ENCODE measurements around the gene COBL.

- TF ChIP-seq REST (IDR thresholded peaks at IDR 0.05; ENCODE audit: low read depth) (no peak), TAF1 (IDR thresholded peaks at IDR 0.05; ENCODE audit: low read depth) (no peak), NFIC (IDR thresholded peaks at IDR 0.05) (no peak), YY1 (IDR thresholded peaks at IDR 0.05; ENCODE audit: low read depth) (no peak), EP300 (IDR thresholded peaks at IDR 0.05; ENCODE audit: borderline replicate concordance) (no peak), TCF12 (IDR thresholded peaks at IDR 0.05; ENCODE audit: low read depth) (no peak), RAD21 (IDR thresholded peaks at IDR 0.05; ENCODE audit: low read depth) (no peak), TEAD4 (IDR thresholded peaks at IDR 0.05) (no peak), CREB1 (IDR thresholded peaks at IDR 0.05; ENCODE audit: low read depth) (no peak), FOXM1 (IDR thresholded peaks at IDR 0.05; ENCODE audit: borderline replicate concordance, low read depth) (no peak), CEBPB (IDR thresholded peaks at IDR 0.05) (no peak)
- TF ChIP-seq, protein P1, sequence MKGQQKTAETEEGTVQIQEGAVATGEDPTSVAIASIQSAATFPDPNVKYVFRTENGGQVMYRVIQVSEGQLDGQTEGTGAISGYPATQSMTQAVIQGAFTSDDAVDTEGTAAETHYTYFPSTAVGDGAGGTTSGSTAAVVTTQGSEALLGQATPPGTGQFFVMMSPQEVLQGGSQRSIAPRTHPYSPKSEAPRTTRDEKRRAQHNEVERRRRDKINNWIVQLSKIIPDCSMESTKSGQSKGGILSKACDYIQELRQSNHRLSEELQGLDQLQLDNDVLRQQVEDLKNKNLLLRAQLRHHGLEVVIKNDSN (IDR thresholded peaks at IDR 0.05): no peak
- TF ChIP-seq, protein P2, sequence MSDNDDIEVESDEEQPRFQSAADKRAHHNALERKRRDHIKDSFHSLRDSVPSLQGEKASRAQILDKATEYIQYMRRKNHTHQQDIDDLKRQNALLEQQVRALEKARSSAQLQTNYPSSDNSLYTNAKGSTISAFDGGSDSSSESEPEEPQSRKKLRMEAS (IDR thresholded peaks at IDR 0.05): no peak
Measured at GRCh38 chr7:51188987-51189386, 127.6 kb downstream of the COBL start.
